NCI-H1694 (cell line): ENCODE results near the gene GLO1.
A peak's percentile ranks its signal among the peaks of the same experiment; 100 is the strongest.

ENCODE experiments used
- DNase-seq: peaks from one replicate; lab custom pipeline; 2025; lab: John Stamatoyannopoulos, UW

The GLO1 gene

DNA sequence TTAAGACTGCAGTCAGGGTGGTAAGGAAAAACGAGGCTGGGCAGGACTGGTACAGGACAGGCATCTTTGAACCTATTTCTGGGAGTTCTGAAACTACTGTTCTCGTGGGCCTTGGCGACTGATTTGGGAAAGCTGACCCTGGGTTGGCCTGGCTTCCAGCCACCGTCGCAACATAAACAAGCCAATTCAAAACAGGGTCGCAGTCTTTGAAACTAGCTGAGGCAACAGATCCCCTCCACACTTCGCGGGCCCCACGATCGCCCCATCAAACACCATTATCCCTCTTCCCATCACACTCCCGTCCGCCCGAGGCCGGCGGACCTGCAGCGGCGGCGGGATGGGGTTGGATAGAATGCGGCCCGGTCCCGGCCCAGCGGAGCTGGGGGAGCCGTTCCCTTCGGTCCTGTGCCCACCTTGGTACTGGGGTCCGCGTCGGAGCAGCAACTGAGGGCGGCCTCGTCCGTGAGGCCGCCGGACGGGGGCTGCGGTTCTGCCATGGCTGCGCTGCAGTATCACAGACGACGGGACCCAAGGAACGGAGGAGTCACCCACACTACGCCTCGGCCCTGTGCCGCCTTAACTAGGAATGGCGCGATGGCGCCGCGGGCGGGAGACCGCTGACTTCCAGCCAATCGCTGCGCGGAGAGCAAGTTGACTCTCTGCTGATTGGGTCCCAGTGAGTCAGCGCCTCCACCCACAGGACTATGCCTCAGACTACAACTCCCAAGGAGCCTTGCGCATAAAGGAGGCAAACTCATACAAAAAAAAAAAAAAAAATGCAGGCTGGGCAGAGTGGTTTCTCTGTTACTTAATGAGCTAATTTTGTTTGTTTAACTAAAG is at the start of gene GLO1:
GLO1 (minus strand) TSS at position 588 of the 840 bp plus-strand sequence; CDS start at position 497, 91 bp downstream.
- peak; percentile 96 for DNase-seq

DNA sequence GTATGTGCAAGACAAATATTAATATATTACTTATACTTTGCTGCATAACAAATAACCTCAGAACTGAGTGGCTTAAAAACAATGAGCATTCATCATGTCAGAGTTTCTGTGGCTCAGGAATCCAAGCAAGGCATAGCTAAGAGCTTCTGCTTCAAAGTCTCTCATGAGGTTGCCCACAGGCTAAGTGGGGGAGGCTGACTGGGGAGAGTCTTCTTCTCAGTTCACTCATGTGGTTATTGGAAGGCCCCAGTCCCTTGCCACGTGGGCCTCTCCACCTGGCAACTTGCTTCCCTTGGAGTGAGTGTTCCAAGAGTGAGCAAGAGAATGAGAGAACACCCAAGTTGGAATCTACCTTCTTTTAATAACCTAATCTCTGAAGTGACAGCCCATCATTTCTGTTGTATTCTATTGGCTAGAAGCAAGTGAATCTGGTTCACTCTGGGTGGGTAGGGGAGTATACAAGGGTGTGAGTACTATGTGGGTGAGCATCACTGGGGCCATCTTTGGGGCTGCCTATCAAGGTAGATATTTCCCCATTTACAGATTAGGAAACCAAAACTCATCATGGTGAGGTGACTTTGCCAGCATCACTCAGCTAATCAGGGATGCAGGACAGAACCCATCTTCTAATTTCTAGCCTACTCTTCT is 48.1 kb upstream of the GLO1 start:
- no peak for DNase-seq

DNA sequence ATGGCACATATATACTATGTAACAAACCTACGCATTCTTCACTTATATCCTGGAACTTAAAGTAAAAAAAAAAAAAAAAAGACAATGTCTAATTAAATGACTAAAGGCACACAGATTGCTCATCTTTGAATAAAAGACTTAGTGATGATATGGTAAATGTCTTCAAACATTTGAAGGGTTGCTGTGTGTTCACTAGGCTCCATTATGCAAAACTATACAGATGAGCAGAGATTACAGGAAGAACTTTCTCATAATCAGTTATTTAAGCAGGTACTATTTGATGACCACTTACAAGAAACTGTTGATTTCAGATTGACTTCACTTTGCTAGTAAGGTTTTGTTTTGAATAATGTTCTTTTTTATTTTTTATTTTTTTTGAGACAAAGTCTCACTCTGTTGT is 46.5 kb upstream of the GLO1 start:
- DNase-seq: no peak

DNA sequence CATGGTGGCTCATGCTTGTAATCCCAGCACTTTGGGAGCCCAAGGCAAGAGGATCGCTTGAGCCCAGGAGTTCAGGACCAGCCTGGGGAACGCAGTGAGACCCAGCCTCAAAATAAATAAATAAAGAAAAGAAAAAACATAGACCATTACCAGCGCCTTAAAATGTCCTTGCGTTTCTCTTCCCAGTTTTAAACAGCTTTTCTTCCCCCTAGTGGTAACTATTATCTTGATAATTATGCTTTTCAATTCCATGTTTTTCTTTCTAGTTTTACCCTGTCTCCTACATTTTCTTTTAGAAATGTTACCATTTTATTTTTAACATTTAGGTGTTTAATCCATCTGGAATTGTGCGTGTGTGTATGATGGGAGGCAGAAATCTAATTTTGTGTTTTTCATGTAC is 36.6 kb upstream of the GLO1 start:
- DNase-seq: no peak

DNA sequence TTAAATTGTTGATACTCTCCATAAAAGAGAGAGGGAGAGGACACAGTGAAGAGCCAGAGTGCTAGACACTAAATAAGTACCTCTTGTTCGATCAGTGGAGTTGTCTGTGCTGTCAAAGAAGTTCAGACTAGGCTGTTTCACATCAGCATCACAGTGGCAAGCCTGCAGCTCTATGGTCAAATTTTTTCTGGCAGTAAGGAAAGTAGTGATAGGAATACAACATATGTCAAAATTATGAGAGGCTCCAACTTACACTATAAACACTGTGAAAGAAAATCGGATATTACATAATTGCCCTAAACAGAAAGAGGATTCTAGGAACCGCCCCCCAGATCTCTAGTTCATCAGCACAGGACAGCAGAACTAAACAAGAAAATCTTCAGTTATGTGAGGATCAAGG is 35.3 kb upstream of the GLO1 start:
- no peak for DNase-seq

DNA sequence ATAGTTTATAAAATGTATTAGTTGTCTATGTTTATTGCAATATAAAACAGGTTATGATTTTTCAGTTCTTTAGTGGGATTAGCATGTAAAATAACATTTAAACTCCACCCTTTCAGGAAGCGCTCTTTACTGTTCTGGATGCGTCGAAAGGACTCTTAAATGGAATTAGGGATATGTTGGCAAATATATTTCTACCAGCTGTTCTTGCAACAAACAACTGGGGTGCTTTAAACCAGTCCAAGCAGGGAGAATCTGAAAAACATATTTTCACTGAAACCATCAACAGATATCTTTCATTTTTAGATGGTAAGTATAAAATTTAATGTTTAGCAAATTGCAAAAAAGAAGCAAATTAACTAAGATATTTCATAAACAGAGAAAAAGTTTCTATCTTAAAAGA is 34.0 kb upstream of the GLO1 start:
- DNase-seq: no peak

DNA sequence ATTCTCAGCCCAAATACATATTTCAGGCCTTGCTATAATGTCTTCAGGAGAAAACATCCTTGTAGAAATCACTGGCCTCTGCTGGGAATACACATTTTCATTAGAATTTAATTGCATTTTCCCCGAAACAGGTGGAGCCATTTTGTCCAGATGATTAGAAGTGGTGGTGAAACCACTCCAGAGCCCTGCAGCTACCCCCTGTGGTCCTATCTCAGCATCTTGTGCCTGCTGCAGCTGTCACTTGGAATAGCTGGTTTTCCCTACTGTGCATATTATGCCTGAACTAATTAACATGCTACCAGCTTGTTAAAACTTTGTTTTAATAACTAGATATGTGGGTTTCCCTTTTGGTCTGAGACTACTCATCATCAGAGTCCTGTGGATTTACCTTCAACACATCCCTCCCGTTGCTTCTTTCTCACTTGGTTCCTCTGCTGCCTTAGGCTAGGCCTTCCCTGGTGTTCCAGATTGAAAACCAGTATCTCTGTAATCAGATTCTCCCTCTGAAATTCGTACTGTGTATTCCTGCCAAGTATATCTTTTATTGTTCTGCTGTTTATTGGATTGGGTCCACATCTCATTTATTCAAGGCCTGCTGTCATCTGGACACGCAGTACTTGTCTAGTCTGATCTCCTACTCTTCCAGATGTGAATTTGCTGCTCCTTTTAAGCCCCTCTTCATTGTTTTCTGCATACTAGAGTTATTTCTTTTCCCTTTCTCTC is 27.4 kb upstream of the GLO1 start:
- DNase-seq: peak; percentile 54

DNA sequence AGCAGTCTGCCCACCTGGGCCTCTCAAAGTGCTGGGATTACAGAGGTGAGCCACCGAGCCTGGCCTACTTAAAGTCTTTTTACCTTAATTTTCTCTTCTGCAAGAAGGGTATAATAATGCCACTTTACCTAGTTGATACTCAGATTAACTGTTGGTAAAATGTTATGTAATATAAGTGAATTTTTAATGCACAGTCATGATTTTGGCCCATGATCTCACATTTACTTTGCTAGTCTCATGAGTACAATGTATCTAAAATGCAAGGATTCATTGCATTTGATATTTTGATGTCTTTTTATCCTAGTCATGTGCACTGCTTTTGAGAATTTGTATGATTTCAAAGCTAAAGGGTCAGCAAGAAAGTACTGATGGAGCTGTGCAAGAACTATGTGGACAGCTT is 25.3 kb upstream of the GLO1 start:
- DNase-seq: no peak

DNA sequence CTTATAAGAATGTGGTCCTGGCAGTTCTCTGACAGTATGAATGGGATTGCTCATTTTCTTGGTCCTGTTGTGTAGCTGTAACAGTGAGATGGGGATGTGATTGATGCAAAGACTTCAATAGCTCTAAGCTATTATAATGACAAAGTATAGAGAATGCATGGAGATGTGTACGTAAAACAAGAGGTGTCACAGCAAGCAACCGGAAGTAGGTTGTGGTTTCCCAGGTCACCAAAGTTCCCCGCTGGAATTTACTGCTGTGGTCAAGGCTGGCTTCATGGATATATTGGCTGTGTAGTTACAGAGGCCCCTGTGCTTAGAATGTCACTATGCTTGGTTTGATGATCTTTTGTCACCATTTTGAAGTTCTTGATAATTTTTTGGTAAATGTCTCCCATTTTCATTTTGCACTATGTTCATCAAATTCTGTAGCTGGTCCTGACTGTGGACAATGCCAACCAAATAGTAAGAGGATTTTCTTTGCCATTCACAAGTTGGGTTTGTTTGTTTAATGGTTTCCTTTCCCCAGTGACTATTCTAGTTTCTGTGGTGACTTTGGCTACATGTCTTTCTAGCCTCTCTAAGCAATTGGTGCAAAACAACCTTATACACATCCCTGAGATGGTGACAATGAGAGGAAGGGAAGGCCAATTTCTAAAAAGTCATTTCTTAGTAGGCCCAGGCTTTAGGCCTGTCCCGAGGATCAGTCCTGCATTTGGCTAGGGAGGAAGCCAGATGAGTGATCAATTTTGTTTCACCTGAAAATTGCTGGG is 22.7 kb upstream of the GLO1 start:
- DNase-seq: no peak

DNA sequence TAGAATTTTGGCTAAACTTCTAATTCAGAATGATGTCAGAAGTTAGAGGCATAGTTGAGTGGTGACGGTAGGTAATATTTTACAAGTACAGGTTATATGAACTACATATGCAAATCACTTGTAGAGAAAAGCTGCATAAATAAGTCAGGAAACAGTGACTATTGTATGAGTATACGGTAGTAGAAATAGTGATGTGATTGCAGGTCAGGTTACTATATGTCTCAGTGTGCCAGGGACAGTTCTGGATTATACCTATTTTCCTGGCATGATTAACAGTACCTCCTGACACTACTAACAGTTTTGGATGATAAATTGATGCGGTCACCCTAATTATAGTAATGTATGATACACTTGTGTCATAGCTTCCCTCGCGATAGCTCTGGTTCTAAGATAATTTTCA is 21.4 kb upstream of the GLO1 start:
- no peak for DNase-seq

DNA sequence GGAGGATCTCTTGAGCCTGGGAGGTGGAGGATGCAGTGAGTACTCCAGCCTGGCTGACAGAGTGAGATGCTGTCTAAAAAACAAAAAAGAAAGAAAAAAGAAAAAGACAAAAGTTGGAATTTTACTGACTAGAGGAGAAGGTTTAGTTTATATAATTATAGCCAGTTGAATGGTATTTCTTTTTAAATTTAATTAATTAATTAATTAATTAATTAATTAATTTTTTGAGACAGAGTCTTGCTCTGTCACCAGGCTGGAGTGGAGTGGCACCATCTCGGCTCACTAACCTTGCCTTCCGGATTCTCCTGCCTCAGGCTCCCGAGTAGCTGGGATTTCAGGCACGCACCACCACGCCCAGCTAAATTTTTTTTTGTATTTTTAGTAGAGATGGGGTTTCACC is 20.8 kb upstream of the GLO1 start:
- no peak for DNase-seq

DNA sequence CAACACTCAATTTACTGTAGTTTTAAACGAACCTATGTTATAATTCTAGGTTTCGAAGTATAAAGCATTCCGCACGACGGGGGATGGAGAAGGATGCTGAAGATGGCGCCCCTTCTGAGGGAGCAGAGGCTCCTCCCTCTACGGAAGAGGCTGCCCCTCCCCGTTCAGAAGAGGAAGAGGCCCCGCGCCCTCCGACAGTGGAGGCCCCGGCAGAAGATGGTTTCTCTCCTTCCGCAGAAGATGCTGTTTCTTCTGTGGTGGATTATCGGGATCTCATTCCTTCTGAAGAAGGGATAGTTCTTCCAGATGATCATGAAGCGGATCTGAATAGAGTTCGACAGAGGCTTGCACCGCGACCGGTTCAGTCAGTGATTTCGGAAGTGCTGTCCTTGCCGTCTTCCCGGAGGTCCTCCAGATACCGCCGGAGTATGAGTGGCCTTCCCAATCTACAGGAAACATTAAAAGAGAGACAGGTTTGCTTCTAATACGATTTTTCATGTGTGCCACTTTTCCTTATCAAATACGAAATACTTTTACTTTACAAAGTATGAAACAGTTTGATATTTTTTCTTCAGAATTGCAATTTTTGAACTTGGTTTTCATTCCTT is 19.9 kb upstream of the GLO1 start:
- DNase-seq: no peak

DNA sequence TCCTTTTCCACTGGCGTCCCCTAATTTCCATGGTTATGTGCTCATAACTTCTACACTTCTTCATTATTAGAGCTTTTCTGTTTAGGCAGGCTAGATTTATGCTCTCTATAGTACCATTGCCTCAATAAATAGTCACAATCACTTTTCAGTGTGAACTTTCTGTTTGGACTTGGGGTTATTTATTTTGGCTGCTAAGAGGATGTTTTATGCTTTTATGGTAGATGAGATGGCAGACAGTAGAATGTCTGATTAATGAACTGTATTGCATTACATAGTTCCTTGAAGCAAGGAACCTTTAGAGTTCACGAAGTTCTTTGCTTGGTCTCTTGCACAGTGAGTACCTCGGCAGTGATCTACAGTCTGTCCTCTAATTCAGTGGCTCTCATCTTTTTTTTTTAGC is 19.1 kb upstream of the GLO1 start:
- no peak for DNase-seq

DNA sequence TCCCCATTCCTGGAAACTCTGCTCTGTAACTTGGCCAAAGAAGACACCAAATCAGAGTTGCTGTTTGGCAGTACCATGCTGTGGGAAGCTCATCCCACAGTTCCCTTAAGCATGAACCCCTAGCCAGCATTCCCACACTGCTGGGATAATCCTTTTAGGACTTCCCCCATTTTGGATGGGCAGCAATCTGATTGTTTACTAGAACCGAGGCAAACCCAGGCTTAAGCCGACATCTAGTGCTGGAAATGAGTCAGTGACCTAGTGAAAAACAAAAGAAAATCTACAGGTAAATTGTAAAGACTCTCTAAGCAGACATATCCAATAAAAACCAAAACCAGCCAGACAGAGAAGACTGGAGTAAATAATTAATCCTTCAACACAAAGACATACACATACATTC is 17.4 kb upstream of the GLO1 start:
- no peak for DNase-seq

DNA sequence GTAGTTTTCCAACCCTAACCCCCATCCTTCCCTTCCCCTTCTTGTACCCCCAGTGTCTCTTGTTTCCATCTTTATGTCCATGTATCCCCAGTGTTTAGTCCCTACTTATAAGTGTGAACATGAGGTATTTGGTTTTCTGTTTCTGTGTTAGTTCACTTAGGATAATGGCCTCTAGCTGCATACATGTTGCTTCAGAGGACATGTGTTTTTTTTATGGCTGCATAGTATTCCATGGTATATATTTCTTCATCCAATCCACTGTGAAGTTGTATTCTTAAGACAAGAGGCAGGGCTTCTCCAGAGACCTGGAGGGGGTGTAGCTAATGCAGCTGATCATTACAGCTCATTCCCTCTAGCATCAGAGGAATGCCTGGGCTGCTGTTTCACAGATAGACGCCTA is 16.4 kb upstream of the GLO1 start:
- DNase-seq: no peak

DNA sequence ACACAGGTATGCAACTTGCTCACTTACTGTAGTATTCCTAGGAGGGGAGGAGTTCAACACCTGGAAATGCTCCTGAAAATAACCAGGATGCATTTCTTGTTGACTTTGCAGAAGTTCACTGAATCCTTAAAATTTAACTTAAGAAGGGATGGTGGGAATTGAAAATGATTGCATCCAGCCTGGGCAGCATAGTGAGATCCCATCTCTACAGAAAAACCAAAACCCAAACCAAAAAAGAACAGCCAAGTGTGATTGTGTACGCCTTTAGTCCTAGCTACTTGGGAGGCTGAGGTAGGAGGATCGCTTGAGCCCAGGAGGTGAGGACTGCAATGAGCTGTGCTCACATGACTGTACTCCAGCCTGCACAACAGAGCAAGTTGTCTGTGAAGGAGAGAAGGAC is 13.9 kb upstream of the GLO1 start:
- DNase-seq: no peak

DNA sequence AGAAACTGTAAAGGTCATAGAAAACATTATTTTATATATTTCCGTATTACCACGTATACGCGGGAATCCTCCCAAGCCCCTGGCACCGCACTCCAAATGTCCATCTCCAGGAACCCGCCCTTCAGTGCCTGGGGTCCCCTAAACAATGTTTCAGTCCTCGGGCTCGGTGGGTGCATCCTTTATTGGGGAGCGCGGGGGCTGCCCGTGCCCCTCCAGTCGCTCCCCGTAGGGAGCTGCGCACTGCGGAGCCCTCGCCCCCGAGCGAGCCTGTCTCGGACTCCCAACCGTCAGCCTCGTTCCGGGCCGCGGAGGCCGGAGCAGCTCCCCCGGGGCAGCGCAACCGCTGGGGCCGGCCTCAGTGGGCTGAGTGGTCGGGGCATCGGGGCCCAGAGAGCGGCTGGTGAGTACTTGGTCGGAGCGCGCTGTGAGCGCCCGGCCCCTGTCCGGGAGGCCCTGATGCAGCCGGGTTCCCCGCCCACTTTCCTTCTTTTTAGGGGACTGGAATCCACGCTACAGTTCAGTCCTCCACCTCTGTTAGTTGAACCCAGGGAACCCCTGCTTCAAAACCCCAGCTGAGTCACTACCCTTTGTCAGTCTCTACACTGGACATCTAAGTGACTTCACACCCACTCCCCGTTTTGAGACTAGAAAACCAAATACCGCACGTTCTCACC is 12.2 kb upstream of the GLO1 start, which contains the start of gene DNAH8:
DNAH8 (plus strand) TSS at position 296 of the 674 bp plus-strand sequence. CDS start 7,499 bp downstream, outside the sequence.
- no peak for DNase-seq

DNA sequence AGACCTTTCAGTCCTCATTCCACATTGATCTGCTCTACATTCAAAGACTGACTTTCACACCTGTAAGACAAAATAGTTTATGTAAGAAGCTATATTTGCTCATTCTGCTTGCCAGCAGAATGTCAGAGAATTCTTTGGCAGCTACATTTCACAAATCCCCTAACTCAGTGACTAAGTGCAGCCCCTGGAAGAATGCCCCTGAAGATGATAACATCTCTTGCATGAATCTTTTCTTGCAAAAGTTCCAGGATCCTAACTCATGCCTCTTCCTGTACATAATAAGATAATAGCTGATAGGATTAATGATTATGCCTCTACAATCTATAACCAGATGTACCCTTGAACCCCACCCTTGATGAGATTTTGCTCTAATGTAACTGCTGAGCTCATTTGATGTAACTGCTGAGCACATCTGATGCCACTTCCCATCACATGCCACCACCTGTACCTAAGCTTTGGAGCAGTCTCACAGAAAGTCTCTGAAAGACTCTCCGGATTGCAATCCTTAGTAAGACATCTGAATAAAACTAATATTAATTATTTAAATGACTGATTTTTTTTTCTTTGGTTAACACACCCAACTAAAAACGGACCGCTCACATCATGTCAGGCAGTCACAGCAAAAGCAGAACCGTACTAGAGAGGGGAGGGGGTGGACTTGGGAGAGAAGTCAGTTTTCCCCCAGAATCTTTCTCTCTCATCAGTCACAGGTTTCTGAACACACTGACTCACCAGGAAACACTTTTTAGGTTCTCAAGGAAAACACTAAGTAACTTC is 11.5 kb upstream of the GLO1 start:
- DNase-seq: no peak

DNA sequence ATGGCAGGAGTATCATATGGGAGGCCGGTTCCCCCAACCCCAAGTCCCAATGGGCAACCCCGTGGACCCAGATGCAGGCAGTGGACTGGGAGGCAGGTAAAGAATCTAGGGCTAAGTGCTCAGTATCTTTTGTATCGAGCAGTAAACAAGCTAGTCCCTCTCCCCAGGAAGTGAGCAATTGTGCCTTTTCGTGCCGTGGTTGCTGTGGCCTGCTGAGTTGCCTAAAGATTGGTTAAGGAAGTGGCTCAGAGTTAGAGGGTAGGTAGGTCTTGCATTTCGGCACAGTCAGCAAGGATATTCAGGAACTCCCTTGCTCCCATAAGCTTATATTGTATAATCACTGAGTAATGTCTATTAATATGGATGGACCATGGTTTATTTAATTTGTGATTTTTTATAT is 10.9 kb upstream of the GLO1 start:
- DNase-seq: no peak

DNA sequence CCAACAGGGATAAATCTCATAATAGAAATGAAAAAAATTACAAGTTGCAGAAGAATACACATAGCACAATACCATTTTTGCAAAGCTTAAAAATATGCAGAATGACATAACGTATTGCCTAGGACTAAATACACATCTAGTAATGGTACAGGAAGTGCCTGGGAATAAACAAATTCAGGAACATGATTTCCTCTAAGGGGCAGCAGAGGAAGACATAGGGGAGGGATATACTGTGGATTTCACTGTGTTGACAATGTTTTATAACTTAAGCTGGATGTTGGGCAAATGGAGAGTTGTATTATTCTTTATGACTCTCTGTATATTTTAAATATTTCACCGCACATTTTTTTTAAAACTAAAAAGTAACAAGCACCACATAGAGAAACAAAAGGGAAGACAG is 5.6 kb upstream of the GLO1 start:
- peak; percentile 0 for DNase-seq
